GM19328 (cell line): ENCODE results near the gene DIAPH2.

Source experiments
- ATAC-seq: cut with Tn5 transposase; IDR thresholded peaks from one replicate; pipeline ENCODE4 v1.9.1; 2021; ENCODE audit warnings: mild to moderate bottlenecking, moderate library complexity; ENCODE audit not compliant: unreplicated experiment

Gene DIAPH2

GRCh38 chrX:96924581-96924980 lies 239.9 kb downstream of the DIAPH2 start:
- ATAC-seq, result no peak

- no peak for ATAC-seq
Observed at GRCh38 chrX:96929036-96929435, 244.4 kb downstream of the DIAPH2 start.

GRCh38 chrX:96957718-96958117 lies 273.1 kb downstream of the DIAPH2 start:
- ATAC-seq, result no peak

- ATAC-seq, result no peak
Observed at GRCh38 chrX:96971812-96972211, 287.2 kb downstream of the DIAPH2 start.

GRCh38 chrX:96978906-96979305 lies 294.3 kb downstream of the DIAPH2 start:
- no peak for ATAC-seq

- no peak for ATAC-seq
Observed at GRCh38 chrX:96979766-96980165, 295.1 kb downstream of the DIAPH2 start.

- ATAC-seq, result no peak
Observed at GRCh38 chrX:96982161-96982560, 297.5 kb downstream of the DIAPH2 start.

GRCh38 chrX:96984538-96984937 lies 299.9 kb downstream of the DIAPH2 start:
- no peak for ATAC-seq

GRCh38 chrX:96985046-96985445 lies 300.4 kb downstream of the DIAPH2 start:
- no peak for ATAC-seq

GRCh38 chrX:96987228-96987627 lies 302.6 kb downstream of the DIAPH2 start:
- ATAC-seq, result no peak

GRCh38 chrX:96989830-96990571 lies 305.4 kb downstream of the DIAPH2 start:
- ATAC-seq, result no peak

- ATAC-seq, result no peak
Observed at GRCh38 chrX:96994093-96994492, 309.5 kb downstream of the DIAPH2 start.

GRCh38 chrX:96997196-96997595 lies 312.6 kb downstream of the DIAPH2 start:
- no peak for ATAC-seq

GRCh38 chrX:97000682-97001368 lies 316.2 kb downstream of the DIAPH2 start:
- ATAC-seq, result no peak

GRCh38 chrX:97006167-97006566 lies 321.5 kb downstream of the DIAPH2 start:
- no peak for ATAC-seq

- no peak for ATAC-seq
Observed at GRCh38 chrX:97009391-97009790, 324.7 kb downstream of the DIAPH2 start.

- ATAC-seq, result no peak
Observed at GRCh38 chrX:97011540-97011939, 326.9 kb downstream of the DIAPH2 start.

GRCh38 chrX:97016106-97016505 lies 331.5 kb downstream of the DIAPH2 start:
- ATAC-seq, result no peak

GRCh38 chrX:97021680-97022079 lies 337.0 kb downstream of the DIAPH2 start:
- ATAC-seq, result no peak

GRCh38 chrX:97026406-97026805 lies 341.8 kb downstream of the DIAPH2 start:
- ATAC-seq, result no peak

- no peak for ATAC-seq
Observed at GRCh38 chrX:97027384-97027922, 342.8 kb downstream of the DIAPH2 start.

- no peak for ATAC-seq
Observed at GRCh38 chrX:97030463-97030862, 345.8 kb downstream of the DIAPH2 start.
